Panc1 (cell line): ENCODE data around the gene RAC3. TPM values are rescaled to one million over a fixed set of nuclear protein-coding genes. Genes with fewer than 3 reads are reported as not detected.

ENCODE experiments used
- ATAC-seq: fragments of 200-7000 bp; cut with Tn5 transposase; 2 replicates; pipeline ENCODE4 v1.9.1; 2020; ENCODE audit warnings: mild to moderate bottlenecking, moderate library complexity
- BruUV-seq: library from RNA; stranded (reverse); fragments of 400-500 nt; replicated peaks from 2 replicates; lab custom pipeline; 2021; lab: Mats Ljungman, UMichigan
- CTCF ChIA-PET: fragments of 300-600 bp; sonication (Branson Sonifier 250); formaldehyde crosslinking; loops from one replicate; lab custom pipeline; 2022; ENCODE audit warnings: antibody characterized with exemption; lab: Charles Lee
- POLR2A ChIA-PET: fragments of 300-600 bp; sonication (Branson Sonifier 250); formaldehyde crosslinking; loops from one replicate; lab custom pipeline; 2022; ENCODE audit warnings: antibody characterized with exemption; lab: Charles Lee
- DNase-seq: peaks from one replicate; pipeline ENCODE4 v3.0.0-alpha.2; 2010; ENCODE audit warnings: low read depth, low spot score
- H3K27ac ChIP-seq: 2 replicates; pipeline ENCODE4 v1.5.1; 2011; ENCODE audit warnings: mild to moderate bottlenecking, low read length, inconsistent platforms
- H3K27me3 ChIP-seq: fragments of 200-500 bp; sonication (Bioruptor generic); 2 replicates; pipeline ENCODE4 v1.6.0; 2014; ENCODE audit warnings: low read length, inconsistent platforms; ENCODE audit not compliant: control insufficient read depth, insufficient read depth
- H3K36me3 ChIP-seq: fragments of 200-500 bp; sonication (Bioruptor generic); 2 replicates; pipeline ENCODE4 v1.5.1; 2014; ENCODE audit warnings: inconsistent platforms, mild to moderate bottlenecking, low read length, moderate library complexity; ENCODE audit not compliant: control insufficient read depth, insufficient read depth
- H3K4me1 ChIP-seq: 2 replicates; pipeline ENCODE4 v1.5.1; 2011; ENCODE audit warnings: inconsistent platforms, mild to moderate bottlenecking, low read length, moderate library complexity; ENCODE audit not compliant: control insufficient read depth, insufficient read depth
- H3K4me3 ChIP-seq, 2 experiments: 2 replicates each; pipeline ENCODE4 v1.5.1; 2011 to 2012; ENCODE audit warnings: low read depth in 2 of 2, low read length in 2 of 2, mild to moderate bottlenecking in 2 of 2, inconsistent platforms in 1 of 2, moderate library complexity in 1 of 2
- H3K9me3 ChIP-seq: fragments of 200-500 bp; sonication (Bioruptor generic); 2 replicates; pipeline ENCODE4 v1.5.1; 2014; ENCODE audit warnings: low read depth, mild to moderate bottlenecking, inconsistent platforms, low read length, moderate library complexity; ENCODE audit not compliant: control insufficient read depth, insufficient read depth
- POLR2AphosphoS5 ChIP-seq: IDR thresholded peaks from 2 replicates; pipeline ENCODE4 v1.6.1; 2012; ENCODE audit warnings: mild to moderate bottlenecking, low read depth, low read length, moderate library complexity
- SIN3A ChIP-seq: IDR thresholded peaks from 2 replicates; pipeline ENCODE4 v1.6.1; 2012; ENCODE audit warnings: low read depth, mild to moderate bottlenecking, low read length, moderate library complexity, borderline replicate concordance; ENCODE audit not compliant: insufficient read depth
- TCF7L2 ChIP-seq: IDR thresholded peaks from 2 replicates; pipeline ENCODE4 v1.6.1; 2011; ENCODE audit warnings: mild to moderate bottlenecking, low read depth, low read length, inconsistent platforms
- in situ Hi-C: cut with HindIII; loops from 2 replicates; pipeline ENCODE4 v1.10.0; 2016; ENCODE audit warnings: low sequenced_read_pairs, low pct_unique_long_range_greater_than_20kb
- intact Hi-C: fragments of 100-400 bp; cut with micrococcal nuclease; formaldehyde crosslinking; loops from one replicate; pipeline ENCODE4 v1.10.0; 2022; ENCODE audit not compliant: unreplicated experiment
- total RNA-seq: library from RNA; stranded (reverse); gene quantifications from one replicate; pipeline ENCODE4 v1.2.1, GENCODE V29; 2021; ENCODE audit not compliant: unreplicated experiment
- TF ChIP-seq, protein P1 (sequence below), 2 experiments: IDR thresholded peaks; 2 replicates each; pipeline ENCODE4 v1.6.1; 2011 to 2012; ENCODE audit warnings: low read depth in 2 of 2, control low read depth in 1 of 2, low read length in 1 of 2, mild to moderate bottlenecking in 1 of 2, moderate library complexity in 1 of 2; ENCODE audit not compliant: insufficient read depth in 1 of 2
- TF ChIP-seq, protein P2 (sequence below): fragments of 450-650 bp; IDR thresholded peaks from 2 replicates; pipeline ENCODE4 v1.5.1; 2017; ENCODE audit warnings: mild to moderate bottlenecking

The RAC3 gene
- total RNA-seq, 1 experiment from 2014 or later, result 39.4 TPM

DNA sequence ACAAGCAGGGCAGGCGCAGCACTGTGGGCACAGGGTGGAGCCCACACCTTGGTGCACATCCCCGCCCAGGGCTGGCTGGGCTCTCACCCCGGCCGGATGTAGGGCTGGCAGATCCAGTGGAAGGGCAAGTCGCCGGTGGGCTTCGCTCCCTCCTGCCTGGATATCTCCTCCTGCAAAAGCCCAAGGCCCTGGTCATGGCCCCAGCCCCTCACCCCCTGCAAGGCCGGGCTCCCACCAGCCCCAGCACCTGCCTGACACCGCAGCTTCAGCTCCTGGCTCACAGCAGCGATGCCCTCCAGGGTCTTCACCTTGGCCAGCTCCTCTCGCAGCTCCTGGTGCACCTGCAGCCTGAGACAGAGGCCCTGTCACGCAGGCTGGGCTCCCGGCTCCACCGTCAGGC, 29.1 kb downstream of the RAC3 start:
- intact Hi-C loops, result no loop called here
- no peaks in the 10 kb centered on the region for H3K9me3 ChIP-seq
- POLR2A ChIA-PET, result no interaction called here
- CTCF ChIA-PET, result no interaction called here
- in situ Hi-C loops, result no loop called here
- H3K36me3 ChIP-seq, result peaks cover 3% of the 10 kb centered on the region; the same call in 1 of the 2 replicates
- H3K4me3 ChIP-seq, result no peak overlapping the region
- no TSS peak for BruUV-seq
- H3K27me3 ChIP-seq, result no peaks in the 10 kb centered on the region
- TF ChIP-seq, protein P1, sequence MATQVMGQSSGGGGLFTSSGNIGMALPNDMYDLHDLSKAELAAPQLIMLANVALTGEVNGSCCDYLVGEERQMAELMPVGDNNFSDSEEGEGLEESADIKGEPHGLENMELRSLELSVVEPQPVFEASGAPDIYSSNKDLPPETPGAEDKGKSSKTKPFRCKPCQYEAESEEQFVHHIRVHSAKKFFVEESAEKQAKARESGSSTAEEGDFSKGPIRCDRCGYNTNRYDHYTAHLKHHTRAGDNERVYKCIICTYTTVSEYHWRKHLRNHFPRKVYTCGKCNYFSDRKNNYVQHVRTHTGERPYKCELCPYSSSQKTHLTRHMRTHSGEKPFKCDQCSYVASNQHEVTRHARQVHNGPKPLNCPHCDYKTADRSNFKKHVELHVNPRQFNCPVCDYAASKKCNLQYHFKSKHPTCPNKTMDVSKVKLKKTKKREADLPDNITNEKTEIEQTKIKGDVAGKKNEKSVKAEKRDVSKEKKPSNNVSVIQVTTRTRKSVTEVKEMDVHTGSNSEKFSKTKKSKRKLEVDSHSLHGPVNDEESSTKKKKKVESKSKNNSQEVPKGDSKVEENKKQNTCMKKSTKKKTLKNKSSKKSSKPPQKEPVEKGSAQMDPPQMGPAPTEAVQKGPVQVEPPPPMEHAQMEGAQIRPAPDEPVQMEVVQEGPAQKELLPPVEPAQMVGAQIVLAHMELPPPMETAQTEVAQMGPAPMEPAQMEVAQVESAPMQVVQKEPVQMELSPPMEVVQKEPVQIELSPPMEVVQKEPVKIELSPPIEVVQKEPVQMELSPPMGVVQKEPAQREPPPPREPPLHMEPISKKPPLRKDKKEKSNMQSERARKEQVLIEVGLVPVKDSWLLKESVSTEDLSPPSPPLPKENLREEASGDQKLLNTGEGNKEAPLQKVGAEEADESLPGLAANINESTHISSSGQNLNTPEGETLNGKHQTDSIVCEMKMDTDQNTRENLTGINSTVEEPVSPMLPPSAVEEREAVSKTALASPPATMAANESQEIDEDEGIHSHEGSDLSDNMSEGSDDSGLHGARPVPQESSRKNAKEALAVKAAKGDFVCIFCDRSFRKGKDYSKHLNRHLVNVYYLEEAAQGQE (IDR thresholded peaks at IDR 0.05; ENCODE audit: insufficient read depth in 1 of 2, low read depth in 2 of 2, low read length in 1 of 2), result no peak
- H3K27ac ChIP-seq, result no peak overlapping the region
- H3K4me1 ChIP-seq, result peaks cover 25% of the 10 kb centered on the region
- no peak for ATAC-seq
- DNase-seq, result no peak

DNA sequence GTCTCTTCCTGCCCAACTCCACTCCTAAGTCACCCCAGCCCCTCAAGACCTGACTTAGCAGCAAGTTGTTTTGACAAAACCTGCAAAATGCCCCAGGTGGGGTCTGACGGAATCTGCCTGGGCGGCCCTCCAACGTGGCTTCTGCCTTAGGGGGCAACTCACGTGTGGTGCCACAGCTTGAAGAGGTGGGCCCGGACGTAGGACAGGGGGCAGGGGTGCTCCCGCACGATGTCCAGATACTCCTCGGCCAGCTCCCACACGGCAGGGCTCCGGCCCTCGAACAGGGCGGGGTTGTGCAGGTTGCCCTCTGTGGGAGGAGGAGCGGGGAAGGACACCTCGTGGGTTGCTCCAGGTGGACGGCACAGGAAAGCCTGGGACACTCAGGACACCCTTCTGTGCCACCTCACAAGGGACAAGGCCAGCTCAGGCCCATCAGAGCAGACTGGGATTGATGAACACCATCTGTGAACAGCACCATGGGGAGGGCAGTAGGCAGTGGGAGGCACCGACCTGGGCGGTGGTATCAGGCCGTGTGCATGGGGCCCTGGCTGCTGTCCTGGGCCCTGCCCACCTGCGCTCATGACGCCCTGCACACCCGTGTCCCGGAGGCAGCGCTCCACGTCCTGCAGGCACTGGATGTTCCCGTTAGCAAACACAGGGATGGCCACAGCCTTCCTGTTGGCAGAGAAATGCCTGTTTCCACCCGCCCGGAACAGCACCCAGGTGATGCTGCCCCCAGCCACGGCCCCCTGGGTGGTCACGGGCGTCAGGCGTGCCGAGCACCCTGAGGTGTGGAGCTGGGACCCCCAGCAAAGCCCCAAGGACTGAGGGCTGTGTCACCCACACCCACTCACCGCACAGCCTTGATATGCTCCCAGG, 29.8 kb downstream of the RAC3 start:
- ChIA-PET CTCF (no interaction called here), POLR2A (no interaction called here)
- BruUV-seq, result no TSS peak
- intact Hi-C loops, result no loop called here
- Histone ChIP-seq H3K4me1 (peaks cover 28% of the 10 kb centered on the region), H3K36me3 (peaks cover 3% of the 10 kb centered on the region; the same call in 1 of the 2 replicates), H3K9me3 (no peaks in the 10 kb centered on the region), H3K4me3 (no peak overlapping the region), H3K27ac (no peak overlapping the region), H3K27me3 (no peaks in the 10 kb centered on the region)
- ATAC-seq, result no peak
- TF ChIP-seq POLR2AphosphoS5, result no peak
- no peak for TF ChIP-seq TCF7L2
- no peak for TF ChIP-seq SIN3A
- TF ChIP-seq, protein P1 (IDR thresholded peaks at IDR 0.05; ENCODE audit: insufficient read depth in 1 of 2, low read depth in 2 of 2, low read length in 1 of 2), result no peak
- TF ChIP-seq, protein P2, sequence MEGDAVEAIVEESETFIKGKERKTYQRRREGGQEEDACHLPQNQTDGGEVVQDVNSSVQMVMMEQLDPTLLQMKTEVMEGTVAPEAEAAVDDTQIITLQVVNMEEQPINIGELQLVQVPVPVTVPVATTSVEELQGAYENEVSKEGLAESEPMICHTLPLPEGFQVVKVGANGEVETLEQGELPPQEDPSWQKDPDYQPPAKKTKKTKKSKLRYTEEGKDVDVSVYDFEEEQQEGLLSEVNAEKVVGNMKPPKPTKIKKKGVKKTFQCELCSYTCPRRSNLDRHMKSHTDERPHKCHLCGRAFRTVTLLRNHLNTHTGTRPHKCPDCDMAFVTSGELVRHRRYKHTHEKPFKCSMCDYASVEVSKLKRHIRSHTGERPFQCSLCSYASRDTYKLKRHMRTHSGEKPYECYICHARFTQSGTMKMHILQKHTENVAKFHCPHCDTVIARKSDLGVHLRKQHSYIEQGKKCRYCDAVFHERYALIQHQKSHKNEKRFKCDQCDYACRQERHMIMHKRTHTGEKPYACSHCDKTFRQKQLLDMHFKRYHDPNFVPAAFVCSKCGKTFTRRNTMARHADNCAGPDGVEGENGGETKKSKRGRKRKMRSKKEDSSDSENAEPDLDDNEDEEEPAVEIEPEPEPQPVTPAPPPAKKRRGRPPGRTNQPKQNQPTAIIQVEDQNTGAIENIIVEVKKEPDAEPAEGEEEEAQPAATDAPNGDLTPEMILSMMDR, result no peak
- in situ Hi-C loops, result no loop called here
- DNase-seq, result no peak
